Measurements from ENCODE around the gene FKBP10. TPM values are rescaled to one million over a fixed set of nuclear protein-coding genes. Genes with fewer than 3 reads are reported as not detected.

Gene FKBP10
- total and polyA plus RNA-seq, 11 donors: 6.5 to 40.4 (median 12.5) TPM

DNA sequence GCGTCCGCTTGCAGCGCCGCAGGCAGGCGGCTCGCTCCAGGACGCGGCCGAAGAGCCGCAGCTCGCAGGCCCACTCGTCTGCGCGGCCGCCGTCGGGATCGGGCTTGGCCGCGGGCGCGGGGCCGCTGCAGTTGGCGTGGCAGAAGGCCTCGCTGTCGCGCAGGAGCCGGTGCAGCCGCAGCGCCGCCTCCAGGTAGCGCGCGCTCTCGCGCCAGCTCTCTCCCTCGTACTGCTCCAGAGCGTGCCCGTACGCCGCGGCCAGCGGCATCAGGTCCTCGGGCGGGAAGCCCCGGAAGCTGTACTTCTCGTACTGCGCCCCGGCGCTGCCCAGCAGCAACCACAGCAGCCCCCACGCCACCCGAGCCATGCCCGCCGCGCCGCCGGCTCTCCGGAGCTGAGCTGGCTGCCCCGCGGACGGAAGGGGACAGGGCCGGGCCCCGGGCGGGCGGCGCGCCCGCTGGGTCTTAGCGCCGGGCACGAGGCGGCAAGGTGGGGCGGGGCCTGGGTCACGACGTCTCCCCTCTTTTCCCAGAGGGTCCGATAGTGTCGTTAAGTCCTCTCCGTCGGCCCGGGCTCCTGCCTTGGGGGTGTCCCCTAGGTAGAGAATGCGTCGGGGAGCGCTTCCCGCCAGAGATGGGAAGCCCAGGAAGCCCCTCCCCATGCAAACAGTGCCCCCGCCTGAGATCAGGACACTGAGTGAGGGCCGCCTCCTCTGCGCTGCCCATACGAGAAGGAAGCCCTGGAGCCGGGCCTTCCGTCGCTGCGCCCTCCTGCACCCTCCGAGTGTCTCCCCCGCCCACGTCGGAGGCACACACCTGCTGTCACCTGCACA, 1.0 kb upstream of the FKBP10 start, which contains the start of gene P3H4:
TSS of gene P3H4 (minus strand) at position 401 of the 832 bp plus-strand sequence. CDS start at position 367, 34 bp downstream.
- ATAC-seq (peak; percentile 28 to 87 (median 80)), DNase-seq (peak; percentile 74 to 87 (median 77))
- 0 to 1% (median 1%) methylated on average over 22 to 96 of the region's 96 CpGs for WGBS, 4 donors
- TF ChIP-seq POLR2A (IDR thresholded peaks at IDR 0.05): peak in 1 of 2 donors; percentile 53
- TF ChIP-seq, protein P1, sequence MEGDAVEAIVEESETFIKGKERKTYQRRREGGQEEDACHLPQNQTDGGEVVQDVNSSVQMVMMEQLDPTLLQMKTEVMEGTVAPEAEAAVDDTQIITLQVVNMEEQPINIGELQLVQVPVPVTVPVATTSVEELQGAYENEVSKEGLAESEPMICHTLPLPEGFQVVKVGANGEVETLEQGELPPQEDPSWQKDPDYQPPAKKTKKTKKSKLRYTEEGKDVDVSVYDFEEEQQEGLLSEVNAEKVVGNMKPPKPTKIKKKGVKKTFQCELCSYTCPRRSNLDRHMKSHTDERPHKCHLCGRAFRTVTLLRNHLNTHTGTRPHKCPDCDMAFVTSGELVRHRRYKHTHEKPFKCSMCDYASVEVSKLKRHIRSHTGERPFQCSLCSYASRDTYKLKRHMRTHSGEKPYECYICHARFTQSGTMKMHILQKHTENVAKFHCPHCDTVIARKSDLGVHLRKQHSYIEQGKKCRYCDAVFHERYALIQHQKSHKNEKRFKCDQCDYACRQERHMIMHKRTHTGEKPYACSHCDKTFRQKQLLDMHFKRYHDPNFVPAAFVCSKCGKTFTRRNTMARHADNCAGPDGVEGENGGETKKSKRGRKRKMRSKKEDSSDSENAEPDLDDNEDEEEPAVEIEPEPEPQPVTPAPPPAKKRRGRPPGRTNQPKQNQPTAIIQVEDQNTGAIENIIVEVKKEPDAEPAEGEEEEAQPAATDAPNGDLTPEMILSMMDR (IDR thresholded peaks at IDR 0.05): peak; percentile 42 to 89 (median 72)
- intact Hi-C loops (cut with DNase I): loop anchor here in 2 of 10 donors (2.0 to 10.0 kb wide), 2 partner anchors 23 to 73 kb away; no protein-coding TSS in a partner anchor
- Histone ChIP-seq H3K9me3 (no peaks in the 10 kb centered on the region), H3K36me3 (peaks cover 0 to 3% (median 0%) of the 10 kb centered on the region in 9 donors), H3K4me1 (peaks cover 0 to 36% (median 18%) of the 10 kb centered on the region in 12 donors), H3K27ac (peak within 1 kb of the TSS in 11 of 12 donors; percentile 42 to 84 (median 68)), H3K4me3 (peak within 1 kb of the TSS; percentile 62 to 93 (median 67)), H3K27me3 (peaks cover 0 to 9% (median 0%) of the 10 kb centered on the region in 9 donors)

DNA sequence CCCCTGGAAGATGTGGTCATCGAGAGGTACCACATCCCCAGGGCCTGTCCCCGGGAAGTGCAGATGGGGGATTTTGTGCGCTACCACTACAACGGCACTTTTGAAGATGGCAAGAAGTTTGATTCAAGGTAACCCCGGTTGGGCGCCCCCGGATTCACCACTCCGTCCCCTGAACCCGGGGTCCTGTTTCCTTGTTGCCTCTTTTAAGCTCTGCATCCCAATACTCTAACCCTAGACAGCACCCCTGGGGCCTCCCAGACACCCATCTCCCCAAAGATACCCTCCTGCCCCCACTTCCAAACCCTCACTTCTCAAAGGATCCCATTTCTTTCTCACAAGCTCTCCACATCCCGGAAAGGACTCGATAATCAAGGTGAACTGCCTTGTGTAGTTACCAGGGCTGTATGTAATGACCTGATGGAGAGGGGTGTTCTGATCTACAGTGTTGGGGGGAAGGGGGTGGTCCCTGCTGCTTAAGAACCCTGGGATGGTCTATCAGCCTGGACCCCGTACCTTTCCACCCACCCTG, 412 bp downstream of the FKBP10 start:
- Histone ChIP-seq H3K9me3 (no peaks in the 10 kb centered on the region), H3K27ac (peak overlapping the region in 9 of 12 donors; percentile 22 to 84 (median 70)), H3K36me3 (peaks cover 0 to 1% (median 0%) of the 10 kb centered on the region in 9 donors)

DNA sequence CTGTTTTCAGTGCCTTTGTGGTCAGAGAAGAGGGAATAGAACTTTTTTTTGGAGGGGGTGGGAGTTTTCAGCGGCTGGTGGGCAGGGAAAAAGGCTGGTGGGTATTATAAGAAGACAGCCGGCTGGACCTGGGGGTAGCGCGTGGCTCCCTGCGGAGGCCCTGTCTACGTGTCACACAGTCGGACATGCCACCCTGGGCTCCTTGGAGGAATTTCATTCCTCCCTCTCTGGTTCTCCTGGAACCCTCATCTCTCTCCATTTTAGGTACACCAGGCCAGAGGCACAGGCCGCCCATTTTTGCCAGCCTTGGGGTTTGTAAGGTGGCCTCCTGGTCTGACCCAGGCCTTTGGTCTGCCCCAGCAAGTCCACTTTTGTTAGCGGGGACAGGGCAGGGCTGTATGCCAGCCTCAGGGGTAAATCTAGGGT, 908 bp downstream of the FKBP10 start:
- 72 to 83% (median 80%) methylated on average over 8 to 9 of the region's 9 CpGs for WGBS, 4 donors
- H3K27me3 ChIP-seq: peaks cover 0 to 9% (median 0%) of the 10 kb centered on the region in 9 donors
- peaks cover 0 to 36% (median 18%) of the 10 kb centered on the region in 12 donors for H3K4me1 ChIP-seq
- DNase-seq (no peak), ATAC-seq (no peak)
- H3K36me3 ChIP-seq: peaks cover 0 to 3% (median 0%) of the 10 kb centered on the region in 9 donors
- H3K4me3 ChIP-seq: peak overlapping the region in 9 of 12 donors; percentile 63 to 93 (median 75)
- intact Hi-C loops (cut with DNase I): loop anchor here in 2 of 10 donors (2.0 to 10.0 kb wide), 2 partner anchors 21 to 71 kb away; no protein-coding TSS in a partner anchor
- H3K9me3 ChIP-seq: no peaks in the 10 kb centered on the region
- H3K27ac ChIP-seq: peak overlapping the region in 4 of 12 donors; percentile 68 to 84 (median 80)
- TF ChIP-seq POLR2A (IDR thresholded peaks at IDR 0.05): no peak
- TF ChIP-seq, protein P1 (IDR thresholded peaks at IDR 0.05): no peak

More for the DNA sequence above, 412 bp downstream of the FKBP10 start:
- Histone ChIP-seq H3K4me3 (peak overlapping the region; percentile 3 to 93 (median 66)), H3K4me1 (peaks cover 0 to 36% (median 18%) of the 10 kb centered on the region in 12 donors), H3K27me3 (peaks cover 0 to 9% (median 0%) of the 10 kb centered on the region in 9 donors)
- intact Hi-C loops (cut with DNase I): loop anchor here in 2 of 10 donors (2.0 to 10.0 kb wide), 2 partner anchors 22 to 72 kb away; no protein-coding TSS in a partner anchor
- DNase-seq (no peak), ATAC-seq (no peak)
- WGBS, 4 donors: 31 to 46% (median 40%) methylated on average over 10 to 12 of the region's 12 CpGs
- TF ChIP-seq, protein P1 (IDR thresholded peaks at IDR 0.05): no peak
- TF ChIP-seq POLR2A (IDR thresholded peaks at IDR 0.05): no peak

Data from heart left ventricle (tissue), 16 donors.